Measurements from ENCODE around the gene FBXO9. TPM values are rescaled to one million over a fixed set of nuclear protein-coding genes. Genes with fewer than 3 reads are reported as not detected.
"Not testable (repeated sequence)": the region's sequence is repeated elsewhere in the genome, so short reads cannot be mapped to it uniquely, and the experiment has no call there.

Gene FBXO9
- total RNA-seq, 2 donors from 2014 or later = 62.8 to 74.9 TPM

GRCh38 chr6:53056273-53056672 is 8.9 kb upstream of the FBXO9 start:
- Mint-ChIP-seq H3K27ac (no peak overlapping the region), H3K9me3 (no peaks in the 10 kb centered on the region), H3K4me1 (ENCODE audit: low read depth in 2 of 2) (peaks cover 44 to 47% of the 10 kb centered on the region in 2 donors), H3K4me3 (no peak overlapping the region), H3K36me3 (no peaks in the 10 kb centered on the region), H3K27me3 (no peaks in the 10 kb centered on the region)
- DNase-seq (ENCODE audit: low spot score) (no peak), ATAC-seq (no peak)

GRCh38 chr6:53058388-53059195 is 6.6 kb upstream of the FBXO9 start:
- Mint-ChIP-seq H3K4me3 (no peak overlapping the region), H3K4me1 (ENCODE audit: low read depth in 2 of 2) (peaks cover 50 to 58% of the 10 kb centered on the region in 2 donors), H3K27ac (peak overlapping the region in 1 of 2 donors; percentile 9), H3K36me3 (no peaks in the 10 kb centered on the region), H3K9me3 (no peaks in the 10 kb centered on the region), H3K27me3 (no peaks in the 10 kb centered on the region)
- no peak for ATAC-seq
- DNase-seq (ENCODE audit: low spot score) = no peak

GRCh38 chr6:53059648-53060589 is 5.3 kb upstream of the FBXO9 start:
- no peaks in the 10 kb centered on the region for H3K9me3 Mint-ChIP-seq
- DNase-seq (ENCODE audit: low spot score) (no peak), ATAC-seq (no peak)
- peaks cover 44 to 63% of the 10 kb centered on the region in 2 donors for H3K4me1 Mint-ChIP-seq (ENCODE audit: low read depth in 2 of 2)
- H3K27ac Mint-ChIP-seq = peak overlapping the region; percentile 9 to 95
- no peaks in the 10 kb centered on the region for H3K36me3 Mint-ChIP-seq
- no peaks in the 10 kb centered on the region for H3K27me3 Mint-ChIP-seq
- H3K4me3 Mint-ChIP-seq = peak overlapping the region; percentile 94

GRCh38 chr6:53062169-53062539 is 3.0 kb upstream of the FBXO9 start:
- Mint-ChIP-seq H3K4me1 (ENCODE audit: low read depth in 2 of 2) (peaks cover 43 to 61% of the 10 kb centered on the region in 2 donors), H3K27ac (peak overlapping the region; percentile 9 to 95), H3K9me3 (no peaks in the 10 kb centered on the region), H3K27me3 (no peaks in the 10 kb centered on the region), H3K4me3 (peak overlapping the region; percentile 94), H3K36me3 (no peaks in the 10 kb centered on the region)
- DNase-seq (ENCODE audit: low spot score) (no peak), ATAC-seq (no peak)

GRCh38 chr6:53064255-53064654 is 949 bp upstream of the FBXO9 start:
- Mint-ChIP-seq H3K27ac (peak overlapping the region; percentile 83 to 95), H3K4me3 (peak overlapping the region; percentile 95), H3K4me1 (ENCODE audit: low read depth in 2 of 2) (peaks cover 36 to 52% of the 10 kb centered on the region in 2 donors)
- not testable (repeated sequence) for H3K27me3 Mint-ChIP-seq; H3K9me3 Mint-ChIP-seq; ATAC-seq; H3K36me3 Mint-ChIP-seq; DNase-seq (ENCODE audit: low spot score)

GRCh38 chr6:53064726-53065265 is 408 bp upstream of the FBXO9 start:
- peaks cover 33 to 46% of the 10 kb centered on the region in 2 donors for H3K4me1 Mint-ChIP-seq (ENCODE audit: low read depth in 2 of 2)
- H3K36me3 Mint-ChIP-seq = no peaks in the 10 kb centered on the region

GRCh38 chr6:53066077-53066417 is 843 bp downstream of the FBXO9 start:
- no peak for ATAC-seq
- Mint-ChIP-seq H3K36me3 (no peaks in the 10 kb centered on the region), H3K27me3 (no peaks in the 10 kb centered on the region), H3K4me3 (peak overlapping the region; percentile 95), H3K9me3 (no peaks in the 10 kb centered on the region), H3K27ac (peak overlapping the region; percentile 81 to 83), H3K4me1 (ENCODE audit: low read depth in 2 of 2) (peaks cover 30 to 42% of the 10 kb centered on the region in 2 donors)
- DNase-seq (ENCODE audit: low spot score) = no peak

More at GRCh38 chr6:53064726-53065265, 408 bp upstream of the FBXO9 start:
- DNase-seq (ENCODE audit: low spot score) = peak; percentile 95
- peak; percentile 92 to 93 for ATAC-seq
- peak overlapping the region; percentile 83 to 95 for H3K27ac Mint-ChIP-seq
- H3K9me3 Mint-ChIP-seq = no peaks in the 10 kb centered on the region
- peak overlapping the region; percentile 95 for H3K4me3 Mint-ChIP-seq
- H3K27me3 Mint-ChIP-seq = no peaks in the 10 kb centered on the region

- DNase-seq (ENCODE audit: low spot score) (no peak), ATAC-seq (no peak)
- peak overlapping the region; percentile 95 for H3K4me3 Mint-ChIP-seq
- no peaks in the 10 kb centered on the region for H3K27me3 Mint-ChIP-seq
- H3K36me3 Mint-ChIP-seq = no peaks in the 10 kb centered on the region
- H3K9me3 Mint-ChIP-seq = no peaks in the 10 kb centered on the region
- peaks cover 31 to 39% of the 10 kb centered on the region in 2 donors for H3K4me1 Mint-ChIP-seq (ENCODE audit: low read depth in 2 of 2)
- peak overlapping the region in 1 of 2 donors; percentile 81 for H3K27ac Mint-ChIP-seq
Measured at GRCh38 chr6:53066874-53067706, 1.9 kb downstream of the FBXO9 start.

GRCh38 chr6:53067849-53068361 is 2.7 kb downstream of the FBXO9 start:
- Mint-ChIP-seq H3K27ac (peak overlapping the region in 1 of 2 donors; percentile 81), H3K36me3 (no peaks in the 10 kb centered on the region), H3K27me3 (no peaks in the 10 kb centered on the region), H3K4me3 (no peak overlapping the region), H3K4me1 (ENCODE audit: low read depth in 2 of 2) (peaks cover 26 to 30% of the 10 kb centered on the region in 2 donors), H3K9me3 (no peaks in the 10 kb centered on the region)
- ATAC-seq = no peak
- no peak for DNase-seq (ENCODE audit: low spot score)

GRCh38 chr6:53069427-53069826 is 4.2 kb downstream of the FBXO9 start:
- no peak overlapping the region for H3K4me3 Mint-ChIP-seq
- H3K27ac Mint-ChIP-seq = no peak overlapping the region
- no peak for DNase-seq (ENCODE audit: low spot score)

GRCh38 chr6:53070806-53071205 is 5.6 kb downstream of the FBXO9 start:
- DNase-seq (ENCODE audit: low spot score) (no peak), ATAC-seq (peak; percentile 89 to 91)
- peak overlapping the region in 1 of 2 donors; percentile 2 for H3K27ac Mint-ChIP-seq
- H3K36me3 Mint-ChIP-seq = peaks cover 11% of the 10 kb centered on the region
- H3K4me3 Mint-ChIP-seq = peak overlapping the region; percentile 6
- peaks cover 25 to 29% of the 10 kb centered on the region in 2 donors for H3K4me1 Mint-ChIP-seq (ENCODE audit: low read depth in 2 of 2)
- H3K27me3 Mint-ChIP-seq = no peaks in the 10 kb centered on the region
- no peaks in the 10 kb centered on the region for H3K9me3 Mint-ChIP-seq

More at GRCh38 chr6:53069427-53069826, 4.2 kb downstream of the FBXO9 start:
- peaks cover 26 to 32% of the 10 kb centered on the region in 2 donors for H3K4me1 Mint-ChIP-seq (ENCODE audit: low read depth in 2 of 2)
- H3K27me3 Mint-ChIP-seq = no peaks in the 10 kb centered on the region
- H3K36me3 Mint-ChIP-seq = peaks cover 7% of the 10 kb centered on the region
- ATAC-seq = no peak
- no peaks in the 10 kb centered on the region for H3K9me3 Mint-ChIP-seq

GRCh38 chr6:53074347-53074746 is 9.1 kb downstream of the FBXO9 start:
- no peak for DNase-seq (ENCODE audit: low spot score)
- Mint-ChIP-seq H3K27me3 (no peaks in the 10 kb centered on the region), H3K4me1 (ENCODE audit: low read depth in 2 of 2) (peaks cover 11 to 18% of the 10 kb centered on the region in 2 donors), H3K4me3 (no peak overlapping the region), H3K27ac (no peak overlapping the region), H3K9me3 (no peaks in the 10 kb centered on the region), H3K36me3 (peaks cover 18% of the 10 kb centered on the region)
- ATAC-seq = no peak

- H3K27me3 Mint-ChIP-seq = no peaks in the 10 kb centered on the region
- H3K9me3 Mint-ChIP-seq = no peaks in the 10 kb centered on the region
- H3K27ac Mint-ChIP-seq = no peak overlapping the region
- ATAC-seq (no peak), DNase-seq (ENCODE audit: low spot score) (no peak)
- no peaks in the 10 kb centered on the region for H3K4me1 Mint-ChIP-seq (ENCODE audit: low read depth in 2 of 2)
- H3K36me3 Mint-ChIP-seq = peaks cover 24% of the 10 kb centered on the region
- H3K4me3 Mint-ChIP-seq = no peak overlapping the region
Measured at GRCh38 chr6:53080813-53081212, 15.6 kb downstream of the FBXO9 start.
